ENCODE data around the gene ASIC2.

Gene ASIC2

GRCh38 chr17:33113276-33113990, 179.7 kb downstream of the ASIC2 start:
- no peak for DNase-seq (ENCODE audit: low read depth)

- peak; percentile 36 for DNase-seq (ENCODE audit: low read depth)
Observed at GRCh38 chr17:33112763-33113162, 180.3 kb downstream of the ASIC2 start.

- DNase-seq (ENCODE audit: low read depth): no peak
Observed at GRCh38 chr17:33109336-33110072, 183.6 kb downstream of the ASIC2 start.

DNA sequence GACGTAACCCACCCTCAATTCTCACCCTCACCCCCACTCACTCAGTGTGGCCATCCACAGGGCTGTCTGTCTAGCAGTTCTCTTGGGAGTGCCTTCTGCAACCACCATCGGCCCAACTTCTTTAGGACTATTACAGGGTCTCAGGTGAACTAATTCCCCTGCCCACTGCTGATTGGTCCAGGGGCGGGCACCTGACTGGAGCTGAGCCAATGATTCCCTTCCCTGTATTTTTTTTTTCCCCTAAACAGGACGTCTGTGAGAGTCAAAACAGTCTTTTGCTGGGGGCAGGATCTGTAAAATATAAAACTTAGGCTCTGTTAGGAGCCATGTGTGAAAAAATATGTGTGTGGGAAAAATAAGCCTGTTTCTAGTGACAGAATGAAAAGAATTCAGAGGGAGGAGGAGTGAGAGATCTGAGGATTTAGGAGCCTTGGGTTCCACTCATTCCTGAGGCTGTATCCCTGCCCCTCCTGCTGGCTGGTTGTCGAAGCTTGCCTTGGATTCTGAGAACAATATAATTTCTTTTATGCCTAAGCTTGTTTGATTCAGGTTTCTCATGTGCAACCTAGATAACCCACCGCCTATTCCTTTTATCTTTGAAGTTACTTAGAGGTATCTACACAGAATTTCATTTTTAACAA, 186.4 kb downstream of the ASIC2 start:
- no peak for DNase-seq (ENCODE audit: low read depth)

- DNase-seq (ENCODE audit: low read depth): no peak
Observed at GRCh38 chr17:33105911-33106310, 187.2 kb downstream of the ASIC2 start.

- DNase-seq (ENCODE audit: low read depth): no peak
Observed at GRCh38 chr17:33099906-33100305, 193.2 kb downstream of the ASIC2 start.

DNA sequence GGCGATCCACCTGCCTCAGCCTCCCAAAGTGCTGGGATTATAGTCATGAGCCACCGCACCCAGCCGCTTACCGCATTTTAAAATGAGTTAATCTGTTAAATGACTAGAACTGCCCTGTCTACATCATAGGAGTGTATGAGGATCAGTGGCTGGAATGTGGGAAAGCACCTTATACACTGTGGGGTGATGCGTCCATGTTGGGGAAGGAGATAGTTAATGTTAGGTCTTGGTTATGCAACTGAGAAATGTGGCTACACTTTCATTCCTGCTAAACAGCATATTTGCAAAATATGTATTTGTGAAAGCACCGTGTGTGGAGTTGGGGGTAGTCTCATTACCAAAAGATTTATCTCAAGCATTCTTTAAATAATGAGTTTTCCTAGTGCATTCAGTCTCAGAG, 193.8 kb downstream of the ASIC2 start:
- DNase-seq (ENCODE audit: low read depth): no peak

GRCh38 chr17:33097411-33097810, 195.7 kb downstream of the ASIC2 start:
- no peak for DNase-seq (ENCODE audit: low read depth)

DNA sequence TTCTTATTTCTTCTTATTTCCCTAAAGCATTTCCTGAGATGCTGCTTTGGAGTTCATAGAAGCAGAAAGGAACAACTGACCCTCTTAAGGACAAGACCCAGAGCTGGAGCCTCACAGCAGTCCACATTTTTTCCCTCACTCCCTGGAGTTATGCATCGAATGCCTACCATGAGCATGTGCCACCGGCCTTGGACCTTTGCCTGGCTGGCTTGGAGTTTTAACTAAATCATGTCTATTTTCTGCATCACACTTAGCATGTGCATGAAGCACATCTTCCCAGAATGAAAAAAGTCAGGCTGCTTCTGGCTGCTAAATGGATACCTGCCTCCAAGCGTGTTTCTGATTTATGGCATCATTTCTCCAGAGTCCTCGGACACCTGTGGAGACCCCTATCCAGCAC, 196.9 kb downstream of the ASIC2 start:
- no peak for DNase-seq (ENCODE audit: low read depth)

- no peak for DNase-seq (ENCODE audit: low read depth)
Observed at GRCh38 chr17:33091271-33091670, 201.8 kb downstream of the ASIC2 start.

GRCh38 chr17:33090806-33091205, 202.3 kb downstream of the ASIC2 start:
- DNase-seq (ENCODE audit: low read depth): no peak

- DNase-seq (ENCODE audit: low read depth): no peak
Observed at GRCh38 chr17:33086878-33087277, 206.2 kb downstream of the ASIC2 start.

DNA sequence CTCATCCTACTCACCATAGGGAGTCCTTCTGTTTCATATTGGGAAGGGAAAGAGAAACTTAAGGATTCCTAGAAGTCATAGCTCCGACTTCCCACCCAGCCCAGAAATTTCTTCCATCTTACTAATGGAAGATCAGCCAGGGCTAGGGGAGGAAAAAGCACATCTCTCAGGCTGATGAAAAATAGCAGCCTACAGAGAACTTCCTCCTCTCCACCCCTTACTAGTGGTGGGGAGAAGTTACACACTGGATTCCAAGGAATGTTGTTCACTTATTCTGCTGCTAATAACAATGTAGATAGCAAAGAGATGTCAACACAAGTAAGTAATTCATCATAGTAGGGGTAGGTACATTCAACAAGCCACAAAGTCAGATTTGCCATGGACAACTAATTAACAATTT, 207.1 kb downstream of the ASIC2 start:
- no peak for DNase-seq (ENCODE audit: low read depth)

DNA sequence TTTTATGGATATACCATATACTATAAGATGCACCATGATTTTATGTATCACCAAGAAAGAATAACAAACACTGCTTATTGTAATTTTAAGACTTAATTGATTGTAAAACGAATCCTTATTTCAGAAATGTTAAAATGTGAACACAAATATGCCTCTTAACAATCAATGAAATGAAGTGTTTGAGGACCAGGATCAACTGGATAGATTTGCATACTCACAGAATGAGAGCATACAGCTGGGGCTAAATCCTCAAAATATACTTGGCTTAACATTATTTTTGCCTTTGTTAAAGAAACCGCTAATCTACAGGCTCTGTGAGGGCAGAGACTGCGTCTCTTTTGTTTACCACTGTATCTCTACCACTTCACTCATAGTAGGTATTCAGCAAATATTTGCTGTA, 207.8 kb downstream of the ASIC2 start:
- DNase-seq (ENCODE audit: low read depth): no peak

GRCh38 chr17:33084755-33085154, 208.3 kb downstream of the ASIC2 start:
- DNase-seq (ENCODE audit: low read depth): no peak

GRCh38 chr17:33082529-33083173, 210.4 kb downstream of the ASIC2 start:
- DNase-seq (ENCODE audit: low read depth): no peak

GRCh38 chr17:33080091-33080490, 213.0 kb downstream of the ASIC2 start:
- DNase-seq (ENCODE audit: low read depth): no peak

DNA sequence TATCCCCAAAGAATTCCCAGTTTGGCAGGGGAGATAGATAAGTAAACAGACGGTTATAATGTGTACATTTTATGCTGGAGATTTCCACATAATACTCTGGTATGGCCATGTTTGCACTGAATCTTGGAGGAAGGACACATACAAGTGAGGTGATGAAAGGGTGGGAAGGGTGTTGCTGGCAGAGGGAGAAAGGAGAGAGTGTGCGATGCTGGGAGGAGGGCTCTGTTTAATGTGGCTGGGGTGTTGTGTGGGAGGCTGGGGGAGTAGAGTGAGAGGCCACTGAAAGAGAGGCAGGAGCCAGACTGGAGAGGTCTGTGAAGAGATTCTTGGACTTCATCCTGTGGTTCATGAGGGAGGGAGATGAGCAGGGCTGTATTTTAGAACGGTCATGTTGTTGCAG, 213.9 kb downstream of the ASIC2 start:
- DNase-seq (ENCODE audit: low read depth): no peak

- DNase-seq (ENCODE audit: low read depth): no peak
Observed at GRCh38 chr17:33076979-33077378, 216.1 kb downstream of the ASIC2 start.

GRCh38 chr17:33073416-33073815, 219.7 kb downstream of the ASIC2 start:
- DNase-seq (ENCODE audit: low read depth): no peak

DNA sequence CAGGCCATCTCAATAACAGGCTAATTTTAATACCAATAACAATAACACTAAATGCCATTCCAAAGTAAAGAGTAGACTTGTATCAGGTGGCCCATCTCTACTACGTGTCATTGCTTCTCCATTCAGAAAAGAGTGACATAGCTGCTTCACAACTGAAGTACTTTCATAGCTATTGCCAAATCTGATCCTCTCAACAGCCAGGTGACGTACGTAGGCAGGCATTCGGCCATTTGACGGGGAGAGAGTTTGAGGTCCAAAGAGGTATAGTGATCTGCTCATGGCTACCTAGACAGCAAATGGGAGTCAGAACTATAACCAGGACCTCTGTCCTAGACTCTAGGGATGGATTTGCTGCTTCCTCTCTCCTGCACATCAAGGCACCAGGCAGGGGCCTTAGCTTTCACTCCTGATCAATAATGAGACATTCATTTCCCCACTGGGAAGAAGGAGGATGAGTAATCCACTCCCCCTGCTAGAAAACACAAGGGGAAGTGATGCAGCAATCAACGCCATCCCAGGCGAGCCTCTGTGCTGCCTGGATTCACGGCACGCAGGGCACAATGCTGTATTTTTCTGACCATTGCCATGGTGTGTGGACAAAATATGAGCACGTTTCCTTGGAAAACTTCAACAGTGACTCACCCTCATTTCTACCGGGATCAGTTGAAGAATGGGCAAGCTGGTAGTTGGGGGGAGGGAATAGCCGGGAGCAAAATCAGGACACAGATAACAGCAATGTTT, 220.5 kb downstream of the ASIC2 start:
- DNase-seq (ENCODE audit: low read depth): no peak

DNA sequence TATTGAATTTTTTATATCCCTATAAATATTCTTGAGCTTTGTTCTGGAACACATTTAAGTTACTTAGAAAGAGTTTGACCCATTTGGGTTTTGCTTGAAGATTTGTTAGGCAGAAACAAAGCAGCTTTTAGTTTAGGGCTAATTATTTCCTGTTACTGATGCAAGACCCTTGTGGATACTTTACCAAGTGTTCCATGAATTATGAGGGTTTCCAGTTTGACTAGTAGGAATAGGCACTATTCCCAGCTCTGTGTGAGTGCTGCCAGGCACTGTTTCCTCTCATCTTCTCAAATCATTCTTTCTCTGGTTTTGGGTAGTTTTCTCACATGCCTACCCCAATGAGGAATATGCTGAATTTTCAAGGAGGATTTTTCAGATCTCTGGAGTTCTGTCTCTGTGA, 221.4 kb downstream of the ASIC2 start:
- no peak for DNase-seq (ENCODE audit: low read depth)
